HG03460 (cell line): ENCODE results near the gene MAP2K7.
"Not testable (repeated sequence)": the region's sequence is repeated elsewhere in the genome, so short reads cannot be mapped to it uniquely, and the experiment has no call there.

Experiments
- ATAC-seq: cut with Tn5 transposase; IDR thresholded peaks from one replicate; pipeline ENCODE4 v1.9.1; 2021; ENCODE audit not compliant: unreplicated experiment

MAP2K7 gene

DNA sequence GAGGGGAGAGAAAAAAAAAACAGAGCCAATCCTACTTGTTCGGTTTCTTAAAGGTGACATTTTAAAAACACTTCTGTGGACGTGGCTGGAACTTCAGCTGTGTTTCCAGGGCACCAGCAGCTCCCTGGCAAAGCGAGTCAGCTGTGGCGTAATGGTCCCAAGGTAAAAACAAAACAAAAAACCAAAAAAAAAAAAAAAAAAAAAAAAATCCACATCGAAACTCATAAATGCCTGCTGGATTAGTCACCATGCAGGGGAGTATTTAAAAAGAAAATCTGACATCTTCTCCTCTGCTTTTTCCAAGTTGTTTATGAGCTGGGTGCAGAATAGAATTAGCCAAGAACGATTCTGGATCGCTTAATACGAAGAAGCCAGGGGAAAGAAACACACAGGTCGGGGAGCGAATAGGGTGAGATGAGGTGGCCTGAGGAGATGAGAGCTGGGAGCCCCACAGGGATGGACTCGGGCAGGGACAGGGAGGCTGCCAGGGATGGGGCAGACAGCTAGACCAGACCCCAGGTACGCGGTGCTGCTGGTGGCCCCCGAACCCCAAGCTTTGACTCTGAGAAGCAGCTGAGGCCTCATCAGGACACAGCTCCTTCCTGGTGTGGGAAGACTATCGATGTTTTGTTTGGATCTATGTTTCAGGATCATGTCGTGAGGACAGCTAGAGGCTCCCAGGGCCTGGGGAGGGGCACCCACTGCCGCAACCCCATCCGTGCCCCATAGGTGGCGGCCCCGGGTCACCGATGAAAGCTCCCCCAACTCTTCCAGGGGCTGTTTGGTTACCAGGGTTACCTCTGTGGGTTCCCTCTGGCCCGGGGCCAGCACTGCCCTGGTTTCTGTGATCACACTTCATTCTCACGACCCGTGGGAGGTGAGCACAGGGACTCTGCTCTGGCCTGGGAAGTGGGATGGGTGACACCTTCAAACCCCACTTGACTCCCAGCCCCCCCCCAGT, 25.3 kb downstream of the MAP2K7 start:
- ATAC-seq: no peak

DNA sequence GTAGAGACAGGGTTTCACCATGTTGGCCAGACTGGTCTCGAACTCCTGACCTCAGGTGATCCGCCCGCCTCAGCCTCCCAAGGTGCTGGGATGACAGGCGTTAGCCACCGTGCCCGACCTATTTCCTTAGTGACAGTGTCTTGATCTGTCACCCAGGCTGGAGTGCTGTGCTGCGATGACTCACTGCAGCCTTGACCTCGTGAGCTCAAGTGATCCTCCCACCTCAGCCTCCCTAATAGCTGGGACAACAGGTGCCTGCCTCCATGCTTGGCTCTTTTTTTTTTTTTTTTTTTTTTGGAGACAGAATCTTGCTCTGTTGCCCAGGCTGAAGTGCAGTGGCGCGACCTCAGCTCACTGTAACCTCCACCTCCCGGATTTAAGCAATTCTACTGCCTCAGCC, 26.4 kb downstream of the MAP2K7 start:
- not testable (repeated sequence) for ATAC-seq

DNA sequence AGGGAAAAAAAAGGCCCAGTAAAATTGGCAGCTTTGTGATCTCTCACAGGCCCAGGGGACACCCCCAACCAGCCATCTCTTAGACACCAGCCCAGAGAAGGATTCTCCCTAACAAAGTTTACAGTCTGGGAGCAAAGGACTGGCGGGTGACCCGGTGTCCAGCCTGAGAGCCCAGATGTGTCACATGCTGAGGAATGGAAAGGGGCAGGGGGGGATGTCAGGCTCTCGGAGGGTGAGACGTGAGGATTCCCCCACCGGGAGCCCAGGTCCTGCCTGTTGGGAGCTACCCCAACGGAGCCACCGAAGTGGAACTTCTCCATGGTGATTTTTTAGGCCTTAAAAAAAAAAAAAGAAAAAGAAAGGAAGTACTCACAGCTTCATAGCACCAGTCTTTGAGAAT, 27.1 kb downstream of the MAP2K7 start:
- no peak for ATAC-seq

DNA sequence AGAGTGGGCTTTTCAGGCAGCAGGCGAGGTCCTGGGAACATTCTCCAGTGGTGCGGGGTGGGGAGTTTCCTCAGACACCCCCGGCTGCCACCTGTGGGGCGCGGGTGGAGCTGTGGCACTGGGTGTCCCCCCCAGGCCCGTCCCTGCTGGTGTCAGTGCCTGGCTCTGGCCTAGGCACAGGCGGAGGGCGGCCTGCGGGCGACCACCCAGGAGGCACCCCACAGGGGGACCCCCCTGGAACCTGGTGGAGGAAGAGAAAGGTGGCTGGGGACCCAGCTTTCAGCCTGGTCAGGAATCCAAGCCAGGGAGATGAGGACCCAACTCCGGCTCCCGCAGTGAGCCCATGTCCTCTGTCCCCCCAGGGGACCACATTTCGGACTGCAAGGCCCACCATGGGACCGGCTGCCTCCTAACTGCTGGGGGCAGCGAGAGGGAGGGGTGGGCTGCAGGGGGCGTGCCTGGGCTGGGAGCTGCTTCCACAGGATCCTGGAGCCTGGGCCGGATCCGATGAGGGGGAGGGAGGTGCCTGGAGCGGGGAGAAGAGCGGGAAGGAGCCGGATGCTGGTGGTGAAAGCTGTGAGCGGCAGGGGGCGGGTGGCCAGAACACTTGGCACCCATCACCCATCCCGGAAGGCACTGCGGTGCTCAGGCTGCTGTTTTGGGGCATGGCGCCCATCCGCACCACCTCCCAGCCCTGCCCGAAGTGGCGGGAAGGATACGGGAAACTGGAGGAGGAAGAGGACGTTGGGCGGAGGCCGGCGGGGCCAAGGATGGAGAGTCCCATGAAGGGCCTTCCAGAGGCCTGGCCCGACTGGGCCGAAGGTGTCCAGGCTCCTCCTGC, 27.8 kb downstream of the MAP2K7 start:
- ATAC-seq: no peak

DNA sequence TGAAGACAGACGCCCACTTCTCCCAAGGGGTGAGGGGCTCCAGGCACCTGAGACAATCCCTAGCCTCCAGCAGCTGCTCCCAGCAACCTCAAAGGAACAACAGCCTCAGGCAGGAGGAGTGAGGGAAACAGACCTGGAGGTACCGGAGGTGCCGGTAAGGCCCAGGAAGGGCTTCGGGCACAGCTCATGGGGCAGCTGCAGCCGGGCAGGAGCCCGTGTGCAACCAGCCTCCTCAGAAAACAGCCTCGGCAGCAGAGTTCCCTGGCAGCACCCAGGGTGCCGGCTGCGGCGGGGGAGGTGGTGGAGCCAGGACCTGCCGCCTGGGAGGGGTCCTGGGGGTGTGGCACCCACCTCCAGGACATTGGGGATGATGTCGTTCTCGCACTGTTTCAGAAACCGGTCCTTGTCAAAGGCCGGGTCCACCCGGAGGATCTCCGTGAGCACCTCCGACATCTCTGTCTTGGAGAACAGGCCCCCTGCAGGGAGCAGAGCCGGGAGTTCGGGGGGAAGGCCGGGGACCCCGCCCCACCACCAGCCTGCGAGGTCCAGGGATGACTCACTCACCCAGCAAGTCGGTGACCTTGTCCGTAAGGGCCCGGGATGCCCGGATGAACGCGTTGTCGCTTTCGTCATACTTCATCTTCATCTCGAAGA, 28.7 kb downstream of the MAP2K7 start:
- no peak for ATAC-seq

DNA sequence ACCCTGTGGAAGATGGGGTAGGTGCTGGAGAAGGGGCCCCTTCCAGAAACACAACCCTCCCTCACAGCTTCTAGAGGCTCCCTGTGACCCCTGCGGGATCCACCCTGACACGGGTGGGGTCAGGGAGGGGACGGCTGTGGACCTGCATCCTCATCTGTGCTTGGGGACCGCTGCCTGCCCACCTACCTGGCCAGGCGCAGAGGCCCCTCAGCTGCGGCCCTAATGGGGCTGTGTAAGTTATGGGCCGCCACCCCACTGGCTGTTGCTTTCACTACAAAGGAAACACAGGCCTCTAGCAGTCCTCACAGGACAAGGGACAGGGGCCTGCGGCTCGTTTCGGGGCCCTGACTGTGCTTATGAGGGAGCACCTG, 29.2 kb downstream of the MAP2K7 start:
- no peak for ATAC-seq

DNA sequence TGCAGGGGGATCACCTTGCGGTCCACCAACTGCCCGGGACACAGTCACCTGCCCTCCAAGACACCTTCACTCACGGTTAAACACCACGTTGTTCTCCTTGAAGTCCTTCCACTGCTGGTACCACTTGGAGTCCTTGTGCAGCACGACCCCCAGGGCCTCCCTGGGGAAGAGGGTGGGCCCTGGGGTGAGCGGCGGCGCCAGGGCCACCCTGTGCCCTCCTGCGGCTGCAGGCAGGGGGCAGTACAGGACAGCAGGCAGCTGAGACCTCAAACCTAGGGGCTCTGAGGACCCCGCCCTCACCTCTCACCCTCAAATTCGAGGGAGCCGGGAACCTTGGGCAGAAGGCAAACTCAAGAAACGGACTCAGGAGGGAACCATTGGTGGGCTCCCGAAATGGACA, 29.7 kb downstream of the MAP2K7 start:
- no peak for ATAC-seq

DNA sequence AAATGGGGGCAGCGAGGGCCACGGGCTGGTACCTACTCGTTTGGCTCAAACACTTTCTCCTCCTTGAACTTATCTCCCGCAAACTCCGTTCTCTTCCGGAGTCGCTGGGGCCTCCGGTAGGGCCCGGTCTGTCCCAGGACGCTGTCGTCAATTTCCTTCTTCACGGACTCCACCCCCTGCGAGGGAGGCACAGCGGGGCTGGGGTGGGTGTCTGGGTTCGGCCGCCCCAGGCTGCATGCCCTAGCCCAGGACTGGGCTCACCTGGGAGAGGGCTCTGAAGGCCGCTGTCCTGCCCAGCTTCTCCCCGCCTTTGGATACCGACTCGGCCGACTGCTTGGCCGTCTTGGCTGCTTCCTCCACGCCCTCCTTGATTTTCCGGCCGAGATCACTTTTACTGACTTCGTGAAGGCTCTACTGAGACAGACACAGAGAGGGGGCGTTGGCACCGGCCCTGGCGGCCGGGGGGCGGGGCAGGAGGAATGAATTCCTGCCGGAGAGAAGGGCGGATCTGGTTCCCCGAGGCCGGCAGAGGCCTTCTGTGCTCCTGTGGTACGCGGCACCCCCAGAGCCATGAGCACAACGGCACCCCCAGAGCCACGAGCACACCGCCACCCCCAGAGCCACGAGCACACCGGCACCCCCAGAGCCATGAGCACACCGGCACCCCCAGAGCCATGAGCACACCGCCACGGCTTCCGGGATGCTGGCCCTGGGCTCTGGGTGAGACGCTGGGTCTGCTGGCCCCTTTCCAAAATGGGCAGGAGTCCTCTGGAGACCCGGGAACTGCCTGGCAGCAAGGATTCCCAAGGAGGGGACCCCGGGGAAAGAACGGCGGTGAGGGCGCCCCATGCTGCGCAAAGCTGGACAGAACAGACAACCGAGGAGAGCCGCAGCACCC, 30.4 kb downstream of the MAP2K7 start:
- ATAC-seq: no peak

DNA sequence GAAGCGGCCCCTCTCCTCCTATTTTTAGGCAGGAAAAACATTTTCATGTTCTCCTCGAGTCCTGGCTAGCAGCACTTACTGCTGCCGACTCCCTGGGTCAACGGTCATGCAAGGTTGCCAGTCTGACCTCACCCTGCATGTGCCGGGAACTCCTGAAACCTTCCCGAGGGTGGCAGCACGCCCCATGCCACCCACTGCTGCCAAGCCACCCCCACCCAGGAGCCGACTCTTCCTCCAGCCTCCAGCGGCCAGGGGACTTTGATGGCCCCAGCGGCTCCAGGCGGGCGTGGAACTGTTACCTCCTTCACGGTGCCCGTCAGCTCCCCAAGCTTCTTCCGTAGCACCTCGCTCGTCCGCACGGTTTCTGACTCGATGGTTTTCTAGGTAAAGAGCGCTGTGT, 31.1 kb downstream of the MAP2K7 start:
- ATAC-seq: no peak

DNA sequence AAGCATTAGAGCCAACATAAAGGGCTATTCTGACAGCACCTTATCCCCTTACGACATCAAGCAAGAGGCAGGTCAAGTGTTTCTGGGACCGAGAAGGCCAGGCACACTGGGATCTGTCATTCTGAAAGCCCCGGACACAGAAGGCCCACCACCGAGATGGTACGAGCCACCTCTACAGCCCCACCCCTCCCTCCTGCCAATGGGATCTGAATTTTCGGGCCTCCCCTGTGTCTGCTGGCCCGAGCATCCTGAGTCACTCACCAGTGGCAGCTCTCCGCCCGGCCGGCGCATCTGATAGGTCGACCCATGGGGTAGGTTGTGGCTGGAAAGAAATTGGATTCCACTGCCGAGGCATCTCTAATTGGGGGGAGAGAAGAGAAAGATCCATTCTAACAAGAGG, 37.2 kb downstream of the MAP2K7 start:
- no peak for ATAC-seq

DNA sequence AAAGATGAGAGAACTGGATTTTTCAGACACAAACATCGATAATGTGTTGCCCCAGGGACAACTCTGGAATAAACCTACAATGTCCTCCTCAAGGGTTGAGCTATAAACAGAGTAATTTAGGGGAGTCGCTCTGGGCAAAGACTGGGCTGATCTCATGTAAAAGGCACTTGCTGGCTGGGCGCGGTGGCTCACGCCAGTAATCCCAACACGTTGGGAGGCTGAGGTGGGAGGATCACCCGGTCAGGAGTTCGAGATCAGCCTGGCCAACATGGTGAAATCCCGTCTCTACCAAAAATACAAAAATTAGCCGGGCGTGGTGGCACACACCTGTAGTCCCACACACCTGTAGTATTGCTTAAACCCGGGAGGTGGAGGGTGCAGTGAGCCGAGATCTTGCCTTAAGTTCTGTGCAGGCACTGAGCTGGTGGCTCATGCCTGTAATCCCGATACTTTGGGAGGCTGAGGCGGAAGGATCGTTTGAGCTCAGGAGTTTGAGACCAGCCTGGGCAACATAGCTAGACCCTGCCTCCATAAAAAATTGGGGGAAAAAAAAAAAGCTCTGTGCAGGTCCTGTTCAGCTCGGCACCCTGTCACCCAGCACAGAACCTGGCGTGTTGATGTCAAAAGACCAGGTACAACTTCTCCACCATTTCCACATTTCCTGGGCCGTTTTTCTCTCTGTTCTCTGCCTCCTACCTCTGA, 38.4 kb downstream of the MAP2K7 start:
- no peak for ATAC-seq

DNA sequence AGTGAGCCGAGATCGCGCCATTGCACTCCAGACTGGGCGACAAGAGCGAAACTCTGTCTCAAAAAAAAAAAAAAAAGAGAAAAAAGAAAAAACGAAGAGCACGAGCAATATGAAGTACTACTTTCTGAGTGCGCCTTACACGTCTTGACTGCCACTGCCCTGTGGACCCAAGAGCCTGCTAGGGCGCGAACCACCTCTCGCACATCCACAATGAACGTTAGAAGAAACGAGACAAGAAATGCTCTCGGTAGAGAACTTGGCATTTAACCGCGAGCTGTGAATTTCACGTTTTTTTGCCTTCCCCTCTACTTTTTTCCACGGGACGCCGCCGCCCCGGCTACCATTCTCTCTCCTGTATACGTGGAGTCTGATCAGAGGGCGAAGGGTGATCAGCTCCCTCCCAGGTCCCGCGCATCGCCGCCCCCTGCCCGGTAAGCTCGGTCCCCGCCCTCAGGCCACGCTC, 39.3 kb downstream of the MAP2K7 start:
- ATAC-seq: no peak

DNA sequence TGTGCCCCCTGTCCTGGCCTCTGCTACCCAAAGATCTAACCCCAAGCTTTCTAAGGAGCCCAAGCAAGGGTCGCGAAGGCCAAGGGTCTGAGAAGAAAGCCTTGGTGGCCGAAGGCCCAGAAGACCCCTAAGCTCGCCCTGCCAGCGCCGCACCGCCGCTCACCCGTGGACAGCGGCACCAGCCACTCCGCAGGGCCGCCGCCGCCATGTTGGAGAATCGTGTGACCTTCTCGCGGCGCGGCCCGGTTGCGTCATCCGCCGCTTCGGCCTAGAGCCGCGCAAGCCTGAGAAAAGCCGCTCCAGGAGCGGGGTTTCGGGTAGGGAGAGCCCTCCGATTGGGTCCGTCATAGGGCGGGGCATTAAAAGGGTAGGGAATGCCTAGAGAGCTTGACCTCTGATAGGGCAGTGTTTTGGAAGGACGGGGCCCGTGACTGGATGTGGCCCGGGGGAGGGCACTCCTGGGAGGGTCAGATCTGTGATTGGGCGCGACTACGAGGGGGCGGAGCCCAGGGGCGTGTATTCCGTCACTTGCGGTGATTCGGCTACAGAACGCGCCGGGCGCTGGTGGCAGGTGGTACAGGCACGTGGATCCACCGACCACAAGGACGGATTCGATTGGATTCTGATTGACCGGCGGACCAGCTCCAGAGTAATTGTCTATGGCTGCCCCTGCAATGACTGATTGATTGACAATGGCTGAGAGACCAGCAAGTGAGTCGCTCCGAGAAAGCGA, 39.9 kb downstream of the MAP2K7 start, which contains the start of gene TIMM44:
TSS of gene TIMM44 (minus strand) at position 223 of the 733 bp plus-strand sequence. CDS start at position 208, 15 bp downstream.
- peak; percentile 95 for ATAC-seq

DNA sequence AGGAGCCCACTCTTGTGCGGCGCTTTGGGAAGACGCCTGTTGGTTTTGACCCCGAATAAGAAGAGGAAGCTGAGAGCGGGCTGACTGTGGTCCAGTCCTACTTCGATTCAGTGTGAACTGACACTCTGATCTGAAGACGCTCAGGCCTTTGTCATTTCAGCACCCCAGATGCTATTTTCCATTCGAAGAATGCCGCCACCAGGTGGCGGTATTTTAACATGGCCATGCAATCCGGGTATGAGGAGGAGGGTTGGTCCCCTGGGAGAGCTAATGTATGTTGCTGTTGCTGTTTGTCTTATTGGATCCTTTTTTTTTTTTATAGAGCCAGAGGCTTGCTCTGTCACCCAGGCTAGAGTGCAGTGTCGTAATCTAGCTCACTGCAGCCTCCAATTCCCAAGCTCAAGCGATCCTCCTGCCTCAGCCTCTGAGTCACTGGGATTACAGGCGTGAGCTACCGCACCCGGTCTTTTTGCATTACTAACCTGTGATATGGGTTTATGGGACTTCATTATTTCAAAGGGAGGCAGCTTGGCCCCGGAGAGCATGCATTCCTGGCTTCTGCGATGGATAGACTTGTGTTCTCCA, 40.6 kb downstream of the MAP2K7 start:
- peak; percentile 21 for ATAC-seq

DNA sequence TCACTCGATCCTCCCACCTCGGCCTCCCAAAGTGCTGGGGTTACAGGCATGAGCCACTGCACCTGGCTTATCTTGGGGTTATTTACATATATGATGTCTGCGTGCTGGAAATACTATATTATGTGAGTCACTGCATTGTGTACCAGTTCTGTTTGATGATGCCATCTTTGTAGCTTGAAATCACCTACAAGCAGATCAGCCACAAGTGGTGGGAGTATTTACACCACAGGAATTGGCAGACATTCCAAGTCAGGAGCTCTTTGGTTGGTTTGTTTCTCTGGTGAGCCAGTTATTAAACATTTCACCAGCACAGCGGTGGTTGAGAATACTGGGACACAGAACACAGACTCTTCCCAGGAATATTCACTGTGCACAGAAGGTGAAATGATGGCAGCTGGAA, 44.3 kb downstream of the MAP2K7 start:
- ATAC-seq: no peak

DNA sequence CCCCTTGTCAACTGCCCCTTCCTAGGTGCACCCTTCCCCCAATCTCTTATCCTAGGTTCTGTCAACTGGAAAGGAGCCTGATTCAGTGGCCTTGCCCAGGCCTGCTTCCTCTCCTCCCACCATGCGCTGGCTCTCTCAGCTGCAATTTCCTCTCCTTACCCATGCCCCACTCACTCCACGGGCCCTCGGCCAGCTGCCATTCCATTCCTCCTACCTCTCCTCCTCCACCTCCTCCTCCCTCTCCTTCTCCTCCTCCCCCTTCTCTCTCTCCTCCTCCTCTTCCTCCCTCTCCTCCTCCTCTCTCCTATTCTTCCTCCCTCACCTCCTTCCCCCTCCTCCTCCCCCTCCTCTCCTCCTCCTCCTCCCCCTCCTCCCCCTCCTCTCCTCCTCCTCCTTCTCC, 49.4 kb downstream of the MAP2K7 start:
- no peak for ATAC-seq

DNA sequence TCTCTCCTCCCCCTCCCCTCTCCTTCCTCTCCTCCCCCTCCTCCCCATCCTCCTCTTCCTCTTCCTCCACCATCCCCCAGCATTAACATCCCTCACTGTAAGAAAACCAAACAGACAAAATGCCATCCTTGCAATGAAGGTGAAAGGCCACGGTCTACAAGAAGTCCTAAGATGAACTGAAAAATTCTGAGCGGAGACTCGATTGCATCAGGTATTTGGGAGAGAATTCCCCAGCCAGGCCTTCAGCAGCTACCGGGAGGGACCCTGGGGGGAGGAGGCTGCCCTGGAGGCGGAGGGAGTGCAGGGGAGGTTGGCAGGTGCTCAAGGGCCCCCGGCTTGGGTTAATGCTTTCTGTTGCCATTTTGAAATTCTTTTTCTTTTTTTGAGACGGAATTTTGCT, 49.9 kb downstream of the MAP2K7 start:
- no peak for ATAC-seq

DNA sequence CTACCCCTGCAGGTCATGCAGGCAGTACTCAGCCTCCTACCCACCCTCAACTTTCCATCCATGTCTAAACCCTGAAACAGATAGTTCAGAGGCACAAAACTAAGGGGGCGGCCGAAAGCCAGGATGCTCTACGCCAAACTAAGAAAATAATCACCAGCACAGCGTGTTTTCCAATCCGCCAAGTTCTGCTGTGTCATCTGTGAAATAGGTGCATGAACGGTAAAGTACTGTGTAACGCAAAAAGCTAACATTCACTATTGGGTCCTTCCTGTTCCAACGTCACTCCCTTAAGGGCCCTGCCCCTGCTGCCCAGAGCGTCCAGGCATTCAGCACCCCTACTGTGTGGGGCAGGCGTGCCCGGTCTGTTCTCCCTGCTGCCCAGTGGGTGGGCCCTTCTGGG, 52.0 kb downstream of the MAP2K7 start:
- ATAC-seq: no peak

DNA sequence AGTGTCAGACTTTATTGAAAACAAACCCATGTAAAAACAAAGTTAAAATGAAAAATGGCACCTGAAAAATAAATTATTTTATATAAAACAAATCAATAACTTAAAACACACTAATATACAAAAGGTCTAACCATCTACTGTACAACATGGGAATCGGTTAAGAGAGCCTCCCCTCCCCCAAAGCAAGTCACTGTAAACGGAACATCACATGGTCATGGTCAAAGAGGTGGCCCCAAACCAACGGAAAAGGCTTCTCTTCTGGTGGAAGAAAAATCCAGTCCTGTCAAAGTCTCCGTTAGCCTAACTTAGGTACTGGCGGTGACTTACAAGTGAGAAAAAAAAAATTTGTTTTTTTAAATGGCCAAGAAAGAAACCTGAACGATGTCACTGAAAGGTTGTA, 55.5 kb downstream of the MAP2K7 start:
- ATAC-seq: no peak
